Suprapubic skin (tissue), 4 donors: ENCODE data around the gene CRB2. TPM values are rescaled to one million over a fixed set of nuclear protein-coding genes. Genes with fewer than 3 reads are reported as not detected.
A peak's percentile ranks its signal among the peaks of the same experiment; 100 is the strongest.

Experiments
- DNase-seq, 2 donors: peaks; one replicate each; pipeline ENCODE4 v3.0.0-alpha.2; 2019; ENCODE audit warnings: low spot score in 2 of 2
- H3K27ac ChIP-seq: fragments of 200-600 bp; sonication (generic); one replicate; pipeline ENCODE4 v1.5.1; 2019
- H3K27me3 ChIP-seq: fragments of 200-600 bp; sonication (generic); one replicate; pipeline ENCODE4 v1.5.1; 2019
- H3K36me3 ChIP-seq: fragments of 200-600 bp; sonication (generic); one replicate; pipeline ENCODE4 v1.5.1; 2019
- H3K4me1 ChIP-seq: fragments of 200-600 bp; sonication (generic); one replicate; pipeline ENCODE4 v1.5.1; 2019
- H3K4me3 ChIP-seq: fragments of 200-600 bp; sonication (generic); one replicate; pipeline ENCODE4 v1.5.1; 2019; ENCODE audit warnings: mild to moderate bottlenecking
- H3K9me3 ChIP-seq: fragments of 200-600 bp; sonication (generic); one replicate; pipeline ENCODE4 v1.5.1; 2019
- CTCF ChIP-seq, 2 donors: fragments of 200-600 bp in 1 of 2; fragments of 450-650 bp in 1 of 2; sonication (generic) in 1 of 2; IDR thresholded peaks; one replicate each; pipeline ENCODE4 v1.5.1; 2016 to 2019; ENCODE audit warnings: antibody characterized with exemption in 2 of 2, mild to moderate bottlenecking in 1 of 2, moderate library complexity in 1 of 2
- EP300 ChIP-seq: sonication (generic); formaldehyde crosslinking; IDR thresholded peaks from one replicate; pipeline ENCODE4 v1.6.1; 2017; ENCODE audit warnings: antibody characterized with exemption
- POLR2A ChIP-seq, 2 donors: fragments of 450-650 bp; IDR thresholded peaks; one replicate each; pipeline ENCODE4 v1.6.1; 2017; ENCODE audit warnings: antibody characterized with exemption in 2 of 2, mild to moderate bottlenecking in 2 of 2, moderate library complexity in 2 of 2
- POLR2AphosphoS5 ChIP-seq, 3 donors: sonication (generic); formaldehyde crosslinking; IDR thresholded peaks; one replicate each; pipeline ENCODE4 v1.6.1; 2017; ENCODE audit warnings: antibody characterized with exemption in 3 of 3
- WGBS: methylation state at CpG from one replicate; pipeline ENCODE4 v1.1.5; 2018; 5-methylcytosine and 5-hydroxymethylcytosine counted together
- total RNA-seq, 4 donors: library from RNA; depleted of rRNA; stranded (reverse); fragments of >200 nt; gene quantifications; one replicate each; pipeline ENCODE4 v1.1.0, GENCODE V29; 2016

CRB2 gene
- total RNA-seq, 4 donors from 2014 or later = not detected

DNA sequence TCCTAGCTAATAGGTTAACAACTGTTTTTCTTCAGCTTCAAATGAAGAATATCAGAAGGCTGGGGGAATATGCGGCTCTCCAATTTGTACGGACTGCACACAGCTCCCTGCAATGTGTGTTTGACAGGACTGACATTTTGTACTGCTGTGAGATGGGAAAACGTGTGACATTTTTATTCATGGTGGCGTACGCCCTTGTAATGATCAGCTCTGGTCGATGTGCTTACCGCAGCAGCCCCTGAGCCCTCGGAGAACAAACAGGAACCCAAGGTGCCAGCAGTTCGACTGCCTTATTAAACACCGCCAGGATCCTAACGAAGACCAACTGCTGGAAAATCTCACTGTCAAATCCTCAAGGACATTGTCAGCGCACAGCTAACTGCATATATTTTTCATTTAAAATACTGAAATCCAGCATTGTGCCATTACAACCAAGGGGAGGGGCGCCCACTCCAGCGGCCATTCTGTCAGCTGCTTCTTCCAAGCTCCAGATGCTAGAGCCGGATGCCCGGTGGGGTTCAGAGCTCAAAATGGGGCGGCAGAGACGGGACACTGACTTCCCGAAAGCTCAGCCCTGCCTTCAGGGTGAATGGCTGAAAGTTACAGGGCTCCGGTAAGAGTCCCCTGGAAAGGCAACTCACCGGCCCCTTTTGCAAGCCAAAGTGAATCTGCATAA lies 66.8 kb downstream of the CRB2 start:
- no peak for TF ChIP-seq POLR2AphosphoS5 (IDR thresholded peaks at IDR 0.05)
- no peak for TF ChIP-seq POLR2A (IDR thresholded peaks at IDR 0.05)
- no peak for TF ChIP-seq EP300
- no peak for TF ChIP-seq CTCF (IDR thresholded peaks at IDR 0.05)
- no peak overlapping the region for H3K4me3 ChIP-seq
- H3K27ac ChIP-seq = no peak overlapping the region
- no peaks in the 10 kb centered on the region for H3K27me3 ChIP-seq
- 91% methylated on average over 19 of the region's 21 CpGs for whole genome bisulfite sequencing
- no peaks in the 10 kb centered on the region for H3K9me3 ChIP-seq
- no peaks in the 10 kb centered on the region for H3K4me1 ChIP-seq
- no peak for DNase-seq
- H3K36me3 ChIP-seq = peaks cover 17% of the 10 kb centered on the region

- H3K9me3 ChIP-seq = no peaks in the 10 kb centered on the region
- no peaks in the 10 kb centered on the region for H3K4me1 ChIP-seq
- H3K4me3 ChIP-seq = no peak overlapping the region
- peak in 1 of 2 donors; percentile 21 for DNase-seq
- no peak overlapping the region for H3K27ac ChIP-seq
- no peaks in the 10 kb centered on the region for H3K27me3 ChIP-seq
- TF ChIP-seq EP300 = no peak
- TF ChIP-seq POLR2A (IDR thresholded peaks at IDR 0.05) = no peak
- TF ChIP-seq POLR2AphosphoS5 (IDR thresholded peaks at IDR 0.05) = no peak
- no peak for TF ChIP-seq CTCF (IDR thresholded peaks at IDR 0.05)
- 94% methylated on average over 8 of the region's 8 CpGs for WGBS
- peaks cover 17% of the 10 kb centered on the region for H3K36me3 ChIP-seq
These were observed 67.3 kb downstream of the CRB2 start for GRCh38 chr9:123423311-123423640.

DNA sequence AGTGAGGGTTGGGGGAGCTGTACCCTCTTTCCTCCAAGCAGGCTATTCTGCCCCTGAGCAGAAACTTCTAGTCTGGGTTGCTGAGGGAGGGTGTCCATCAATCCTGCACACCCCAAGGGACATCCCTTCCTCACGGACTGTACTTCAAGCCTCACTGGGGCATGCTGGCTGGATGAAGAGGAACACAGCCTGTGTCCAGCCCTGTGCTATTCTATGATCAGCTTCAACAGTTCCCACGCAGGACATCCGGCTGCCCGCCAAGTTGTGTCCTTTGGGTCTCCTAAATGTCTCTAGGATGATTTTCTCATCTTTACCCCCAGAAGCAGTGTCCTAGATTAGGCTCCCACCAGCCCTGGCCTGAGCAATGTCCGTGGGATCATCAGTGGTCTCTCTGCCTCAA lies 68.1 kb downstream of the CRB2 start:
- Histone ChIP-seq H3K4me3 (no peak overlapping the region), H3K4me1 (no peaks in the 10 kb centered on the region), H3K9me3 (no peaks in the 10 kb centered on the region), H3K27ac (no peak overlapping the region), H3K27me3 (no peaks in the 10 kb centered on the region), H3K36me3 (peaks cover 17% of the 10 kb centered on the region)
- TF ChIP-seq CTCF (IDR thresholded peaks at IDR 0.05) (no peak), POLR2A (IDR thresholded peaks at IDR 0.05) (no peak), POLR2AphosphoS5 (IDR thresholded peaks at IDR 0.05) (no peak), EP300 (no peak)
- DNase-seq = peak in 1 of 2 donors; percentile 27
- WGBS = 90% methylated on average over 5 of the region's 5 CpGs

DNA sequence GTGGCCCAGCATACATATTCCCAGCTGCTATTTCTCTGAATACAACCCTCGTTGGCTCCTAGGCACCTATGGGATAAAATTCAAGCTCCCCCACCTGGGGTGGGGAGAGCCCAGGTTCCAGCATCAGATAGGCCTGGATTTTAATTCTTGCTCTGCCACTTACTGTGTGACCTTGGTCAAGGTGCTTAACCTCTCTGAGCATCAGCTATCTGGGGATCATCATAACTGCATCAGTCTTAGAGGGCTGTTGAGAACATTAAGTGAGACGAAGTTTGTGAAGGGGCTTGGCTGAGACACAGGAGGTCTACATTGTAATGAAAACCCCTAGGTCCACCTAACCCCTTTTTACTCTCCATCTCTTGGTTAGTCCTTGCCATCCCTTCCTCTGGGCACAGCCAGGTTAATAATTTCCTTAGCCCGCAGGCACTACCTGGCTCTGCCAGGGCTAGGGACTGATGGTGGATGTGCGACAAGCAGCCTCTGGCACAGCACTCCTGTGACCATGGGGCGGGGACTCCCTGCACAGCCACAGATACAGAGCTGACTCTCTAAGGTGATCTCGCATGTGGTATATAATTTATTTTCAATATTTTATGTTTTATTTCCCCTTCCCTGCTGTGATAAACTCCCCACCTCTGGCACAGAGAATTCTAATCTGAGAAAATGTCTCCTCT lies 68.7 kb downstream of the CRB2 start:
- Histone ChIP-seq H3K4me1 (no peaks in the 10 kb centered on the region), H3K36me3 (peaks cover 15% of the 10 kb centered on the region), H3K9me3 (no peaks in the 10 kb centered on the region), H3K4me3 (no peak overlapping the region), H3K27me3 (no peaks in the 10 kb centered on the region), H3K27ac (no peak overlapping the region)
- whole genome bisulfite sequencing = 91% methylated on average over 6 of the region's 6 CpGs
- no peak for DNase-seq
- no peak for TF ChIP-seq POLR2A (IDR thresholded peaks at IDR 0.05)
- TF ChIP-seq POLR2AphosphoS5 (IDR thresholded peaks at IDR 0.05) = no peak
- TF ChIP-seq CTCF (IDR thresholded peaks at IDR 0.05) = no peak
- TF ChIP-seq EP300 = no peak

DNA sequence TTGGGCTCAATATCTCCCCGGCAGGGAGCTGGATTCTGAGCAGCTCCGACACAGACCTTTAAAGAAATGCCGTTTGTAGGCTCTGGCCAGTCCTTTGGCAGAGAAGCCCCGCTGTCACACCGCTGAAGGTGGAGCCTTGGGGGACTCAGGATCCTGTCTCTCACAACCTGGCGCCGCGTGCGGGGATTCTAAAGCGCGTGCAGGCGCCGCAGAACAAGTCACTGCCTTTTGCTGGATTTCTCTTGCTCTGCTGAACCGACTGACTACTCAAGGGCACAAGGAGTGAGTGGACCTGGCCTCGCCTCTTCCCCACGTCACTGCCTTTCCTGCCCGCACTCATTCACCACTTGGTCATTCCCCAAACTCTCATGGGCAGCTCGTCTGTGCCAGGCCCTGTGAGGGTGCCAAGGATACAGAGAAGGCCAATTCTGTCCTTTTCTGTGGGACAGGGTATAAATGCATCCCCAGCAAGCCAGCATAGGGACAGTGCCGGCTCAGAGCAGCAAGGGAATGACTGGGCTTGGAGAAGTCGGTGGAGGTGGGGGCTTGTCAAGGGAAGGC lies 69.3 kb downstream of the CRB2 start:
- no peaks in the 10 kb centered on the region for H3K9me3 ChIP-seq
- H3K27ac ChIP-seq = no peak overlapping the region
- TF ChIP-seq POLR2A (IDR thresholded peaks at IDR 0.05) = no peak
- TF ChIP-seq EP300 = no peak
- TF ChIP-seq POLR2AphosphoS5 (IDR thresholded peaks at IDR 0.05) = no peak
- no peak for TF ChIP-seq CTCF (IDR thresholded peaks at IDR 0.05)
- no peaks in the 10 kb centered on the region for H3K4me1 ChIP-seq
- peak in 1 of 2 donors; percentile 29 for DNase-seq
- H3K4me3 ChIP-seq = no peak overlapping the region
- H3K27me3 ChIP-seq = no peaks in the 10 kb centered on the region
- 83% methylated on average over 15 of the region's 20 CpGs for WGBS
- H3K36me3 ChIP-seq = peaks cover 11% of the 10 kb centered on the region
